PC-3 (cell line): Measurements from ENCODE around the gene SAMD10. TPM values are rescaled to one million over a fixed set of nuclear protein-coding genes. Genes with fewer than 3 reads are reported as not detected.
A peak's percentile ranks its signal among the peaks of the same experiment; 100 is the strongest.

ENCODE experiments used
- ATAC-seq: fragments of 200-7000 bp; cut with Tn5 transposase; 2 replicates; pipeline ENCODE4 v1.9.1; 2020; ENCODE audit warnings: mild to moderate bottlenecking, moderate library complexity
- BruUV-seq: library from RNA; stranded (reverse); fragments of 400-500 nt; replicated peaks from 2 replicates; lab custom pipeline; 2021; lab: Mats Ljungman, UMichigan
- CTCF ChIA-PET: fragments of 300-600 bp; sonication (Branson Sonifier 250); formaldehyde crosslinking; loops from one replicate; lab custom pipeline; 2022; ENCODE audit warnings: antibody characterized with exemption; lab: Charles Lee
- POLR2A ChIA-PET: fragments of 300-600 bp; sonication (Branson Sonifier 250); formaldehyde crosslinking; loops from one replicate; lab custom pipeline; 2022; ENCODE audit warnings: antibody characterized with exemption; ENCODE audit not compliant: unreplicated experiment; lab: Charles Lee
- DNase-seq: peaks from one replicate; pipeline ENCODE4 v3.0.0-alpha.2; 2015
- H2AFZ ChIP-seq: fragments of 300-600 bp; sonication (generic); 2 replicates; pipeline ENCODE4 v1.6.0; 2016; ENCODE audit warnings: antibody characterized with exemption, low read length
- H3F3A ChIP-seq: fragments of 300-600 bp; sonication (generic); one replicate; pipeline ENCODE4 v1.6.0; 2017; ENCODE audit warnings: antibody characterized with exemption, low read length, control low read depth, mild to moderate bottlenecking; ENCODE audit not compliant: unreplicated experiment
- H3K27ac ChIP-seq: fragments of 300-600 bp; sonication (generic); 2 replicates; pipeline ENCODE4 v1.5.1; 2016; ENCODE audit warnings: mild to moderate bottlenecking, low read length
- H3K27me3 ChIP-seq: fragments of 300-600 bp; sonication (generic); 2 replicates; pipeline ENCODE4 v1.6.1; 2016; ENCODE audit warnings: low read length, mixed read lengths
- H3K36me3 ChIP-seq: fragments of 300-600 bp; sonication (generic); 2 replicates; pipeline ENCODE4 v1.6.1; 2016; ENCODE audit warnings: low read depth, mixed run types, low read length, mixed read lengths
- H3K4me1 ChIP-seq: fragments of 300-600 bp; sonication (generic); 2 replicates; pipeline ENCODE4 v1.5.1; 2016; ENCODE audit warnings: low read length; ENCODE audit not compliant: insufficient read depth
- H3K4me2 ChIP-seq: fragments of 300-600 bp; sonication (generic); 2 replicates; pipeline ENCODE4 v1.6.0; 2016; ENCODE audit warnings: low read length
- H3K4me3 ChIP-seq: fragments of 300-600 bp; sonication (generic); 2 replicates; pipeline ENCODE4 v1.5.1; 2016; ENCODE audit warnings: mild to moderate bottlenecking, low read length, mixed read lengths
- H3K79me2 ChIP-seq: fragments of 300-600 bp; sonication (generic); 2 replicates; pipeline ENCODE4 v1.6.1; 2017; ENCODE audit warnings: low read length, mixed read lengths
- H3K9ac ChIP-seq: fragments of 300-600 bp; sonication (generic); 2 replicates; pipeline ENCODE4 v1.6.0; 2016; ENCODE audit warnings: mild to moderate bottlenecking, low read length
- H3K9me2 ChIP-seq: fragments of 300-600 bp; sonication (generic); replicated peaks from 2 replicates; pipeline ENCODE4 v1.6.1; 2016; ENCODE audit warnings: mixed run types, low read length, mixed read lengths
- H3K9me3 ChIP-seq: fragments of 300-600 bp; sonication (generic); 2 replicates; pipeline ENCODE4 v1.6.1; 2016; ENCODE audit warnings: low read length, mixed read lengths
- H4K20me1 ChIP-seq: fragments of 300-600 bp; sonication (generic); 2 replicates; pipeline ENCODE4 v1.6.1; 2016; ENCODE audit warnings: low read length, mixed read lengths
- EZH2 ChIP-seq: fragments of 300-600 bp; sonication (generic); IDR thresholded peaks from one replicate; pipeline ENCODE4 v1.6.1; 2017; ENCODE audit warnings: antibody characterized with exemption, mild to moderate bottlenecking, low read length; ENCODE audit not compliant: unreplicated experiment
- EZH2phosphoT487 ChIP-seq: fragments of 300-600 bp; sonication (generic); IDR thresholded peaks from 2 replicates; pipeline ENCODE4 v1.6.1; 2018; ENCODE audit warnings: mild to moderate bottlenecking, antibody characterized with exemption, low read length, borderline replicate concordance
- intact Hi-C: fragments of 100-400 bp; cut with micrococcal nuclease; formaldehyde crosslinking; loops from 2 replicates; pipeline ENCODE4 v1.9.0; 2023
- total RNA-seq: library from RNA; depleted of rRNA; stranded (reverse); fragments of >200 nt; gene quantifications from 2 replicates; pipeline ENCODE4 v1.2.3, GENCODE V29; 2014
- TF ChIP-seq, protein P1 (sequence below): fragments of 300-600 bp; sonication (generic); conservative IDR thresholded peaks from 2 replicates; pipeline ENCODE4 v1.5.1; 2017; ENCODE audit warnings: antibody characterized with exemption, low read depth, mild to moderate bottlenecking, low read length

The SAMD10 gene
- total RNA-seq, 1 experiment from 2014 or later = 7.4 TPM

DNA sequence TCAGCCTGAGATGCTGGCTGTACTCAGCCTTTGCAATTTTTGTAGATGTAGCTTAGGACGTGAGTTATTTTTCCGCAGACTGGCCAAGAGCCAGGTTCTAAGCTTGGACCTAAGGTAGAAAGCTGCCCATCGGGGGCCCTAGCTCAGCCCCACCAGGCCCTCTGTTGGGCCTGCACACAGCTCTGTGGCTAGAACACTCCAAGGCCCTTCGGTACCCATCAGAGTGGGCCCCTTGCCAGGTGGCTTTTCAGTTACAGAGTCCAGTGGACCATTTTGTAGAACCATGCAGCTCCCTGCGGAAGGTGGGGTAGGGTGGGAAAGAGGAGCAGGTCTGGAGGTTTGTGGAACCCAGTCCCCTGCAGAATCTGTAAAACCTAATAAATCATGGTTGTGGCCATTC lies 45.8 kb downstream of the SAMD10 start:
- TF ChIP-seq EZH2 (no peak), EZH2phosphoT487 (no peak)
- TF ChIP-seq, protein P1, sequence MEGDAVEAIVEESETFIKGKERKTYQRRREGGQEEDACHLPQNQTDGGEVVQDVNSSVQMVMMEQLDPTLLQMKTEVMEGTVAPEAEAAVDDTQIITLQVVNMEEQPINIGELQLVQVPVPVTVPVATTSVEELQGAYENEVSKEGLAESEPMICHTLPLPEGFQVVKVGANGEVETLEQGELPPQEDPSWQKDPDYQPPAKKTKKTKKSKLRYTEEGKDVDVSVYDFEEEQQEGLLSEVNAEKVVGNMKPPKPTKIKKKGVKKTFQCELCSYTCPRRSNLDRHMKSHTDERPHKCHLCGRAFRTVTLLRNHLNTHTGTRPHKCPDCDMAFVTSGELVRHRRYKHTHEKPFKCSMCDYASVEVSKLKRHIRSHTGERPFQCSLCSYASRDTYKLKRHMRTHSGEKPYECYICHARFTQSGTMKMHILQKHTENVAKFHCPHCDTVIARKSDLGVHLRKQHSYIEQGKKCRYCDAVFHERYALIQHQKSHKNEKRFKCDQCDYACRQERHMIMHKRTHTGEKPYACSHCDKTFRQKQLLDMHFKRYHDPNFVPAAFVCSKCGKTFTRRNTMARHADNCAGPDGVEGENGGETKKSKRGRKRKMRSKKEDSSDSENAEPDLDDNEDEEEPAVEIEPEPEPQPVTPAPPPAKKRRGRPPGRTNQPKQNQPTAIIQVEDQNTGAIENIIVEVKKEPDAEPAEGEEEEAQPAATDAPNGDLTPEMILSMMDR = no peak
- no peak for ATAC-seq
- no peak overlapping the region for H3K9ac ChIP-seq
- H3K4me2 ChIP-seq = no peak overlapping the region
- H3K79me2 ChIP-seq = no peaks in the 10 kb centered on the region
- ChIA-PET POLR2A (no interaction called here), CTCF (no interaction called here)
- H4K20me1 ChIP-seq = no peaks in the 10 kb centered on the region
- H3K4me1 ChIP-seq = no peaks in the 10 kb centered on the region
- DNase-seq = no peak
- H3K9me3 ChIP-seq = no peaks in the 10 kb centered on the region
- H3K36me3 ChIP-seq = peaks cover 35% of the 10 kb centered on the region
- intact Hi-C loops = no loop called here
- H3K27ac ChIP-seq = no peak overlapping the region
- no peaks in the 10 kb centered on the region for H3F3A ChIP-seq
- TSS peak; percentile 24 for BruUV-seq
- no peaks in the 10 kb centered on the region for H3K9me2 ChIP-seq
- no peak overlapping the region for H2AFZ ChIP-seq
- H3K27me3 ChIP-seq = no peaks in the 10 kb centered on the region
- no peak overlapping the region for H3K4me3 ChIP-seq

DNA sequence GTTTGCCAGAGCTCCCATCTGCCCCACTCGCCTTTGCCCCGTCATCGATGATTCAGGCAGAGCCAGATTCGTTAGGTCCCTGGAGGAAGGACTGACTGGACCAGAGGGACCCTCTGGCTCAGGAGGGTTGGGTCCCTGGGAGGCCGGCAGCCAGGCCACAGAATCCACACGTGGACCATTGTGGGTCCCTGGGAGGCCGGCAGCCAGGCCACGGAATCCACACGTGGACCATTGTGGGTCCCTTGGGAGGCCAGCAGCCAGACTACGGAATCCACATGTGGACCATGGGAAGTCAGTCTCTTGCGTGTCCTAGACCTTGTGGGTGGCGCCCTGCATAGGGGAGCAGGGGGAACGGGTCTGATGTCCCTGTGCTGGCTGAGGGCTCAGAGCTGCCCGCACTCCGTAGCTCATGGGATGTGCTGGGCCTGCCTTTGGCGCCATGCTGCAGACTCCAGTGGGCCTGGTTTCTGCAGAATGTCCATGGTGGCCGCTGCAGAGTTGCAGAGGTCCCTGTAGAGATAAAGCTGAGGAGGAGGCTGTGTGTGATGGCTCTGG lies 46.8 kb downstream of the SAMD10 start:
- H3K36me3 ChIP-seq = peaks cover 43% of the 10 kb centered on the region

DNA sequence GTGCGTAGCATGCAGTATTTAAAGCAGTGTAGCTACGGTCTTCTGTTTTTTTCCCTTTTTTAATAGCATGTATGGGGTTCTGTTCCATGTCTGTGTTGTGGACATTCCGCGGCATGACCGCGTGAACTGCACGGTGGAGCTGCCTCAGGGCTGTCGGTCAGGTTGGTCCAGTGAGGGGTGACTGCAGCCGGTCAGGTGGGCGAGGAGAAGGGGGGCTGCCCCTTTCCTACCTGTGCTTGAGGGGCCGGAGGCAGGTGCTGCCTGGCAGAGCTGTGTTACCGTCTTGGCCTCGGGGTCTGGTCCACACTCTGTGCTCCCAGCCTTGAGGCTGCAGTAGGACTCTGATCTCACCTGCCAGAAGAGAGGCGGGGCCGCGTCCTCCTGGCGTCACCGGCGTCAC lies 47.7 kb downstream of the SAMD10 start:
- DNase-seq = no peak
- Histone ChIP-seq H3K79me2 (peaks cover 4% of the 10 kb centered on the region; the same call in 1 of the 2 replicates), H4K20me1 (no peaks in the 10 kb centered on the region), H3K9ac (no peak overlapping the region), H3F3A (no peaks in the 10 kb centered on the region), H3K4me2 (no peak overlapping the region), H3K27ac (no peak overlapping the region), H2AFZ (no peak overlapping the region), H3K9me3 (no peaks in the 10 kb centered on the region), H3K9me2 (no peaks in the 10 kb centered on the region), H3K4me3 (no peak overlapping the region), H3K27me3 (no peaks in the 10 kb centered on the region), H3K4me1 (no peaks in the 10 kb centered on the region), H3K36me3 (peaks cover 43% of the 10 kb centered on the region)
- POLR2A ChIA-PET = no interaction called here
- ATAC-seq = no peak
- BruUV-seq = no TSS peak
- no peak for TF ChIP-seq EZH2phosphoT487
- TF ChIP-seq, protein P1 = no peak
- TF ChIP-seq EZH2 = no peak
- CTCF ChIA-PET = no interaction called here
- intact Hi-C loops = no loop called here

More for the DNA sequence above, 46.8 kb downstream of the SAMD10 start:
- Histone ChIP-seq H3K9ac (no peak overlapping the region), H3K4me3 (no peak overlapping the region), H3K27me3 (no peaks in the 10 kb centered on the region), H3K4me2 (no peak overlapping the region), H3K4me1 (no peaks in the 10 kb centered on the region), H3K27ac (no peak overlapping the region), H3K79me2 (no peaks in the 10 kb centered on the region), H3K9me3 (no peaks in the 10 kb centered on the region), H3K9me2 (no peaks in the 10 kb centered on the region), H2AFZ (no peak overlapping the region), H4K20me1 (no peaks in the 10 kb centered on the region), H3F3A (no peaks in the 10 kb centered on the region)
- DNase-seq (no peak), ATAC-seq (no peak)
- TF ChIP-seq, protein P1 = no peak
- no peak for TF ChIP-seq EZH2
- no peak for TF ChIP-seq EZH2phosphoT487
- BruUV-seq = no TSS peak
- CTCF ChIA-PET = no interaction called here
- intact Hi-C loops = no loop called here
- POLR2A ChIA-PET = no interaction called here
